Measurements from ENCODE around the gene LARP1.
"Not testable (repeated sequence)": the region's sequence is repeated elsewhere in the genome, so short reads cannot be mapped to it uniquely, and the experiment has no call there.

LARP1 gene

DNA sequence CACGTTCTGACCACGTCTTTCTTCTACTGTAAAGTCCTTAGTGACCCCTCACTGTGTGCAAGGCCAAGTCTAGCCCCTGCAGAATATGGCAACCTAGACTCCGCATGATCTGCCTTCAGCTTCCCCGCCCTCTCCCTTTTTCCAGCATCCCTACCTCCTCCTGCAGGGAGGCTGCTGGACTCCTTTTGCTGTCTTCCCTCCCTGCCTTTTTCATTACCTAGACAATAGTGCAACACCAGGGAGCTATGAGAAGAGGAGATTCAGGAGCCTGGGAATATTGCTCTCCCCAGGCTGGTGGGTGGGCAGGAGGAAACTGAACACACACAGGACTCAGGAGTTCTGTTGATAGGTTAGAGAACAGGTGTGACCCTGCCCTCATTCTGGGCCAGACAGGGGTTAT lies 33.1 kb upstream of the LARP1 start:
- H3K9ac ChIP-seq (ENCODE audit: low read depth, low read length) = no peak overlapping the region
- peaks cover 7% of the 10 kb centered on the region for H3K4me1 ChIP-seq (ENCODE audit: control insufficient read depth, insufficient read depth, low read length)
- H3K27me3 ChIP-seq (ENCODE audit: control insufficient read depth, insufficient read depth, low read length) = no peaks in the 10 kb centered on the region
- no peak overlapping the region for H3K4me2 ChIP-seq (ENCODE audit: low read length)
- H3K9me3 ChIP-seq (replicated peaks; ENCODE audit: low read length) = no peaks in the 10 kb centered on the region
- no peaks in the 10 kb centered on the region for H3K36me3 ChIP-seq (ENCODE audit: insufficient read depth, low read length)
- H3K4me3 ChIP-seq (ENCODE audit: low read length) = no peak overlapping the region

- Histone ChIP-seq H3K27me3 (ENCODE audit: control insufficient read depth, insufficient read depth, low read length) (no peaks in the 10 kb centered on the region), H3K9ac (ENCODE audit: low read depth, low read length) (no peak overlapping the region), H3K4me1 (ENCODE audit: control insufficient read depth, insufficient read depth, low read length) (peaks cover 7% of the 10 kb centered on the region), H3K36me3 (ENCODE audit: insufficient read depth, low read length) (no peaks in the 10 kb centered on the region), H3K9me3 (replicated peaks; ENCODE audit: low read length) (no peaks in the 10 kb centered on the region), H3K4me3 (ENCODE audit: low read length) (no peak overlapping the region), H3K4me2 (ENCODE audit: low read length) (no peak overlapping the region)
These were observed 32.2 kb upstream of the LARP1 start for GRCh38 chr5:154722936-154723335.

- Histone ChIP-seq H3K36me3 (ENCODE audit: insufficient read depth, low read length) (no peaks in the 10 kb centered on the region), H3K4me2 (ENCODE audit: low read length) (no peak overlapping the region), H3K27me3 (ENCODE audit: control insufficient read depth, insufficient read depth, low read length) (no peaks in the 10 kb centered on the region), H3K4me1 (ENCODE audit: control insufficient read depth, insufficient read depth, low read length) (peaks cover 7% of the 10 kb centered on the region), H3K4me3 (ENCODE audit: low read length) (no peak overlapping the region), H3K9ac (ENCODE audit: low read depth, low read length) (no peak overlapping the region), H3K9me3 (replicated peaks; ENCODE audit: low read length) (no peaks in the 10 kb centered on the region)
These were observed 31.3 kb upstream of the LARP1 start for GRCh38 chr5:154723740-154724505.

DNA sequence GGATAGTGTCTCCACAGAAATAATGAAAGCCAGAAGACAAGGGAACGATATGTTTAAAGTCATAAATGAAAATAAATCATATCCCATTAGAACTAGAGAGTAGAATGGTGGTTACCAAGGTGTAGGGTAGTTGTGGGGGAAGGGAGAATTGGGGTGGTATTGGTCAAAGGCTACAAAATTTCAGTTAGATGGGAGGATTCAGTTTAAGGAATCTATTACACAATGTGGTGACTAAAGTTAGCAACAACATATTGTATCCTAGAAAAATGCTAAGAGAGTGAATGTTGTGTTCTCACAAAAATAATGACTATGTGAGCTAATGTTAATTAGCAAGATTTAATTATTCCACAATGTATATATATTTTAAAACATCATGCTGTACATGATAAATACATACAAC lies 27.8 kb upstream of the LARP1 start:
- no peaks in the 10 kb centered on the region for H3K9me3 ChIP-seq (replicated peaks; ENCODE audit: low read length)
- H3K4me1 ChIP-seq (ENCODE audit: control insufficient read depth, insufficient read depth, low read length) = peaks cover 7% of the 10 kb centered on the region
- H3K36me3 ChIP-seq (ENCODE audit: insufficient read depth, low read length) = no peaks in the 10 kb centered on the region
- no peak overlapping the region for H3K4me2 ChIP-seq (ENCODE audit: low read length)
- H3K9ac ChIP-seq (ENCODE audit: low read depth, low read length) = no peak overlapping the region
- H3K27me3 ChIP-seq (ENCODE audit: control insufficient read depth, insufficient read depth, low read length) = no peaks in the 10 kb centered on the region
- no peak overlapping the region for H3K4me3 ChIP-seq (ENCODE audit: low read length)

GRCh38 chr5:154728939-154729588 lies 26.1 kb upstream of the LARP1 start:
- Histone ChIP-seq H3K9ac (ENCODE audit: low read depth, low read length) (no peak overlapping the region), H3K36me3 (ENCODE audit: insufficient read depth, low read length) (no peaks in the 10 kb centered on the region), H3K4me2 (ENCODE audit: low read length) (no peak overlapping the region), H3K27me3 (ENCODE audit: control insufficient read depth, insufficient read depth, low read length) (no peaks in the 10 kb centered on the region), H3K4me1 (ENCODE audit: control insufficient read depth, insufficient read depth, low read length) (peaks cover 3% of the 10 kb centered on the region), H3K4me3 (ENCODE audit: low read length) (no peak overlapping the region), H3K9me3 (replicated peaks; ENCODE audit: low read length) (no peaks in the 10 kb centered on the region)

DNA sequence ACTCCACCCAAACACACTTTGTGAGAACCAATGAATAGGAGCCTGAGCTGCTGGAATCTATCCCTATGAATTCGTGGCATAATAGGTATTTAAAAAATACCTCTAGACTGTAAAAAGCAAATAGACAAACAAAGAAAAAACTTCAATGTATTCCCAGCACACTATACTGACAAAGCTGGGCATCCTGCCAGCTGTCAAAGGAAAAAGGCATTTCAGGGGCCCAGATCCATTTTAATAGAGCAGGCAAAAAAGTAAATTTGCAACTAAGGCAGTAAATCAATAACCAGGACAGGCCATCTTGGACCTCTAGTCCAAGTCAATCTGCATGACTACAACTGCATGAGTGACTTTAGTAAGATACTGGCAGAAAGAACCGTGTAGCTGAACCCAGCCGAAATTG lies 25.6 kb upstream of the LARP1 start:
- Histone ChIP-seq H3K4me1 (ENCODE audit: control insufficient read depth, insufficient read depth, low read length) (no peaks in the 10 kb centered on the region), H3K9me3 (replicated peaks; ENCODE audit: low read length) (no peaks in the 10 kb centered on the region), H3K4me3 (ENCODE audit: low read length) (no peak overlapping the region), H3K4me2 (ENCODE audit: low read length) (no peak overlapping the region), H3K36me3 (ENCODE audit: insufficient read depth, low read length) (no peaks in the 10 kb centered on the region), H3K27me3 (ENCODE audit: control insufficient read depth, insufficient read depth, low read length) (no peaks in the 10 kb centered on the region), H3K9ac (ENCODE audit: low read depth, low read length) (no peak overlapping the region)

- not testable (repeated sequence) for H3K27me3 ChIP-seq (ENCODE audit: control insufficient read depth, insufficient read depth, low read length); H3K9ac ChIP-seq (ENCODE audit: low read depth, low read length); H3K4me2 ChIP-seq (ENCODE audit: low read length); H3K9me3 ChIP-seq (replicated peaks; ENCODE audit: low read length); H3K36me3 ChIP-seq (ENCODE audit: insufficient read depth, low read length); H3K4me3 ChIP-seq (ENCODE audit: low read length); H3K4me1 ChIP-seq (ENCODE audit: control insufficient read depth, insufficient read depth, low read length)
These were observed 24.4 kb upstream of the LARP1 start for GRCh38 chr5:154730761-154731160.

GRCh38 chr5:154732212-154732611 lies 23.0 kb upstream of the LARP1 start:
- Histone ChIP-seq H3K4me1 (ENCODE audit: control insufficient read depth, insufficient read depth, low read length) (no peaks in the 10 kb centered on the region), H3K9me3 (replicated peaks; ENCODE audit: low read length) (no peaks in the 10 kb centered on the region), H3K36me3 (ENCODE audit: insufficient read depth, low read length) (no peaks in the 10 kb centered on the region)

DNA sequence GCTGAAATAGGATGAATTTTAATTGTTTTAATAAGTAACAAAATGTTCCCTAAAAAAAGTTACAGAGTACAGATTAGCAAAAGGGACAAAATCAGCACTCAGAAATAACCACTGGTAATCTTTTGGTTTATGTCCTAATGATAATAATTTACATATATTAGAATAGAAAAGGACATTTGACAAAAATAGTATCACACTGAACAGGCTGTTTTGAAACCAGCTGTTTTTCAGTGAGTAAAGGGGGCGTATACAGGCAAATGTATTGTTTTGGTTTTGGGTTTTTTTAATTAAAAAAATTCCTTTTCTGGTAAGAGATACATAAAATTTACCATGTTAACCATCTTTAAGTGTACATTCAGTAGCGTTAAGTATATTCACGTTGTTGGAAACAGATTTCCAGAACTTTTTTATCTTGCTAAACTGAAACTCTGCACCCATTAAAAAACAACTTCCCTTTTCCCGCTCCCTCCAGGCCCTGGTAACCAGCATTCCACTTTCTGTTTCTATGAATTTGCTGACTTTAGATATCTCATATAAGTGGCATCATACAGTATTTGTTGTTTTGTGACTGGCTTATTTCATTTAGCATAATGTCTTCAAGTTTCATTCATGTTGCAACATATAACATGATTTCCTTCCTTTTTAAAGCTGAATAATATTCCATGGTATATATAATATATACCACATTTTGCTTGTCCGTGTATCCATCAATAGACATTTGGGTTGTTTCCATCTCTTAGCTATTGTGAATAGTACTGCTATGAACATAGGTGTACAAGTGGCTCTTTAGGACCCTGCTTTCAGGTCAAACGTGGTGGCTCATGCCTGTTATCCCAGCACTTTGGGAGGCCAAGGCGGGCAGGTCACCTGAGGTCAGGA lies 20.6 kb upstream of the LARP1 start:
- no peaks in the 10 kb centered on the region for H3K36me3 ChIP-seq (ENCODE audit: insufficient read depth, low read length)
- no peak overlapping the region for H3K4me3 ChIP-seq (ENCODE audit: low read length)
- H3K9ac ChIP-seq (ENCODE audit: low read depth, low read length) = no peak overlapping the region
- H3K9me3 ChIP-seq (replicated peaks; ENCODE audit: low read length) = no peaks in the 10 kb centered on the region
- no peaks in the 10 kb centered on the region for H3K4me1 ChIP-seq (ENCODE audit: control insufficient read depth, insufficient read depth, low read length)
- no peak overlapping the region for H3K4me2 ChIP-seq (ENCODE audit: low read length)
- no peaks in the 10 kb centered on the region for H3K27me3 ChIP-seq (ENCODE audit: control insufficient read depth, insufficient read depth, low read length)

More at GRCh38 chr5:154732212-154732611, 23.0 kb upstream of the LARP1 start:
- Histone ChIP-seq H3K4me3 (ENCODE audit: low read length) (no peak overlapping the region), H3K27me3 (ENCODE audit: control insufficient read depth, insufficient read depth, low read length) (no peaks in the 10 kb centered on the region), H3K4me2 (ENCODE audit: low read length) (no peak overlapping the region), H3K9ac (ENCODE audit: low read depth, low read length) (no peak overlapping the region)

- H3K9me3 ChIP-seq (replicated peaks; ENCODE audit: low read length); H3K9ac ChIP-seq (ENCODE audit: low read depth, low read length); H3K36me3 ChIP-seq (ENCODE audit: insufficient read depth, low read length); H3K27me3 ChIP-seq (ENCODE audit: control insufficient read depth, insufficient read depth, low read length); H3K4me1 ChIP-seq (ENCODE audit: control insufficient read depth, insufficient read depth, low read length); H3K4me3 ChIP-seq (ENCODE audit: low read length); H3K4me2 ChIP-seq (ENCODE audit: low read length): not testable (repeated sequence)
These were observed 19.8 kb upstream of the LARP1 start for GRCh38 chr5:154735362-154735761.

GRCh38 chr5:154736372-154736771 lies 18.8 kb upstream of the LARP1 start:
- not testable (repeated sequence) for H3K4me2 ChIP-seq (ENCODE audit: low read length); H3K4me1 ChIP-seq (ENCODE audit: control insufficient read depth, insufficient read depth, low read length); H3K36me3 ChIP-seq (ENCODE audit: insufficient read depth, low read length); H3K9ac ChIP-seq (ENCODE audit: low read depth, low read length); H3K27me3 ChIP-seq (ENCODE audit: control insufficient read depth, insufficient read depth, low read length); H3K4me3 ChIP-seq (ENCODE audit: low read length); H3K9me3 ChIP-seq (replicated peaks; ENCODE audit: low read length)
